Measurements from ENCODE around the gene MIA2.
A peak's percentile ranks its signal among the peaks of the same experiment; 100 is the strongest.
"Not testable (repeated sequence)": the region's sequence is repeated elsewhere in the genome, so short reads cannot be mapped to it uniquely, and the experiment has no call there.

Gene MIA2

GRCh38 chr14:39341126-39341525 lies 107.4 kb downstream of the MIA2 start:
- DNase-seq: not testable (repeated sequence)

GRCh38 chr14:39342768-39343167 lies 109.1 kb downstream of the MIA2 start:
- DNase-seq: peak in 1 of 5 experiments; percentile 68

- no peak for DNase-seq
These were observed 109.9 kb downstream of the MIA2 start for GRCh38 chr14:39343614-39344013.

- DNase-seq: no peak
These were observed 117.2 kb downstream of the MIA2 start for GRCh38 chr14:39350866-39351265.

- DNase-seq: no peak
These were observed 118.0 kb downstream of the MIA2 start for GRCh38 chr14:39351708-39352107.

GRCh38 chr14:39359069-39359468 lies 125.4 kb downstream of the MIA2 start:
- not testable (repeated sequence) for DNase-seq

GRCh38 chr14:39360316-39360715 lies 126.6 kb downstream of the MIA2 start:
- no peak for DNase-seq

- DNase-seq: not testable (repeated sequence)
These were observed 127.8 kb downstream of the MIA2 start for GRCh38 chr14:39361556-39361955.

- DNase-seq: no peak
These were observed 130.8 kb downstream of the MIA2 start for GRCh38 chr14:39364509-39364908.

GRCh38 chr14:39365354-39365753 lies 131.6 kb downstream of the MIA2 start:
- no peak for DNase-seq

GRCh38 chr14:39366460-39367386 lies 133.0 kb downstream of the MIA2 start:
- DNase-seq: no peak

GRCh38 chr14:39367387-39367751 lies 133.7 kb downstream of the MIA2 start:
- no peak for DNase-seq

GRCh38 chr14:39368261-39368959 lies 134.7 kb downstream of the MIA2 start:
- DNase-seq: peak in 1 of 5 experiments; percentile 46

GRCh38 chr14:39369029-39369428 lies 135.3 kb downstream of the MIA2 start:
- DNase-seq: no peak

- no peak for DNase-seq
These were observed 136.7 kb downstream of the MIA2 start for GRCh38 chr14:39370415-39370814.

GRCh38 chr14:39372656-39373055 lies 138.9 kb downstream of the MIA2 start:
- no peak for DNase-seq

GRCh38 chr14:39374851-39375250 lies 141.1 kb downstream of the MIA2 start:
- DNase-seq: no peak

- DNase-seq: no peak
These were observed 143.1 kb downstream of the MIA2 start for GRCh38 chr14:39376667-39377403.

GRCh38 chr14:39381366-39381765 lies 147.7 kb downstream of the MIA2 start:
- DNase-seq: no peak

GRCh38 chr14:39382463-39382862 lies 148.7 kb downstream of the MIA2 start:
- no peak for DNase-seq

- DNase-seq: peak in 2 of 5 experiments; percentile 7 to 90
These were observed 149.4 kb downstream of the MIA2 start for GRCh38 chr14:39383026-39383660.

GRCh38 chr14:39383741-39384140 lies 150.0 kb downstream of the MIA2 start:
- peak in 1 of 5 experiments; percentile 69 for DNase-seq

GRCh38 chr14:39384177-39384576 lies 150.5 kb downstream of the MIA2 start:
- no peak for DNase-seq

All from T-helper 2 cell (primary cell).